ACHN (cell line): ENCODE measurements around the gene OSBPL10.
"Not testable (repeated sequence)": the region's sequence is repeated elsewhere in the genome, so short reads cannot be mapped to it uniquely, and the experiment has no call there.

Source experiments
- DNase-seq: peaks from one replicate; pipeline ENCODE4 v3.0.0-alpha.2; 2015
- in situ Hi-C: cut with HindIII; loops from 2 replicates; pipeline ENCODE4 v1.10.0; 2017; ENCODE audit warnings: low sequenced_read_pairs, low pct_ligation_motif_present, low pct_unique_long_range_greater_than_20kb

OSBPL10 gene

DNA sequence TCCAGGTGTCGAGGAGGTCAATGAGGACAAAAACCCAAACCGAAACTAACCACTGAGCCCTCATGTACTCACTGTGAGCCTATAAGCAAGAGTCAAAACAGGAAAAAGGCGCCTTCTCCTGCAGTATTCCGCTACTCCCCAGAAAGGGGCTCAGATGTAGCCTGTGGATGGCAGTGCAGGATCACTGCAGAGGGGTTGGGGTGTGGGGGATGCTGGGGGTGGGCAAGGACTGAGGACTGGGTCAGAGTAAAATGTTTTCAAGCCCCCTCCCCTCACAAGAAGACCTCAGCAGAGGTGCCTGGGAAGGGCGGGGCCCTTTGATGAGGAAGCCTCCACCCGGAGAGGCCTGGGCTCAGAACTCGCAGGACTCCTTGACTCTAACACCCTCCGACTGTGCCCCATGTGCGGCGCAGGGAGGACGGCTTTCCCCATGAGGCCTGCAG lies 170.1 kb downstream of the OSBPL10 start:
- DNase-seq: no peak
- in situ Hi-C loops: no loop called here

DNA sequence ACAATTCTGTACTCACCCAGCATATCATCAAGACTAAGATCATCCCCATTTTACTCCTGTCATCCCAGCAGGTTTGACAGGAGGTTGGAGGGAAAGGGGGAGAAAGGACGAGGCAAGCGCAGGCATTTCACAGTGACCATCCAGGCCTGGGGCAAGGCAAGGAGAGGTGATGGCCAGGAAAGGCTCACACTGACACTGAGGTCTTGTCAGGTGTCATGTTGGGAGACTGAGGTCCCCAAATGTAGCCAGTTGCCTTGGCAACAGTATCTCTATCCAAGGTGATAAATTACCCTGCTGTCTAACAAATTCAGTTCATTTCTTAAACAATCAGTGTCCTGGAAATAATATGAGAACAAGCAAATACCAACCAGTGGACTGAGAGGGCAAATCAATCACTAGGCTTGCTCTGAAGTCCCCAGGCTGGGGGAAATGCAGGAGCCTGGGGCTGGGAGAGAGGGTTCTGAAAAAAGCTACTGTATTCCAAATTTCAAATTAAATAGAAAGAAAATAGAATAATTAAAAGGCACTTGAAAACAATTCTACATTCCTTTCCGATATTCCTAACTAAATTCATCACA lies 172.8 kb downstream of the OSBPL10 start:
- in situ Hi-C loops: no loop called here
- DNase-seq: no peak

DNA sequence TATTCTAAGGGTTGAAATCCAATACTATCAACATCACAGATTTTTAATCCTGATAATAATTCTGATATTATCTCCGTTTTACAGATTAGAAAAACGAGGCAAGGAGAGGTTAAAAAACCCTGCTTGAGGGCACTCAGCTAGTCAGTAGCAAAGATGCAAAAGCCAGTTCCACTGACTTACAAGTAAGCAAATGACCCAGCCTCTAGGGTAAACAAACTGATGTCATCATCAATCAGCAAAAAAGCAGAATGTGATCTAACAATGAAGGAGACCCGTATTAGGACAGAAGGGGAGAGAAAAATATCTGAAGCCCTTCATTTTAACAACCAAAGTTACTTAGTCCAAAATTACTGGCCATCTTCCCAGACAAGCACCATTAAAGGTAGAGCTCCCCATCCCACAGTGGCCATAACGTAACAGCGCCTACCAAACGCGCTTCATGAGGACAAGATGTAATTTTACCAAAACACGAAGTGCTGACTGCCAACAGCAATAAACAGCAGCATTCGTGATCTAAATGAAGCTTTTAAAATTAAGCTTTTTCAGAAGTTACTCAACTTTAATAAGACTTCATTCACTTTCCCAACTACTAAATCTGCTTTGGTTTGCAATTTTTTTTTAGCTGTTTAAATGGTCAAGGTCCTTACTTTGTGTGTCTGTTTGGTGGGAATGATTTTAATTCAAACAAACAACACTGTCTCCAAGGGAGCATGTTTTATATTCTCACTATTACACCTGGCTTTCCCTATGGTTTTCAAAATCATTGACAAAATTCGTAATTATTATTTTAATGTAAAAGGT lies 176.6 kb downstream of the OSBPL10 start:
- DNase-seq: no peak
- in situ Hi-C loops: no loop called here

DNA sequence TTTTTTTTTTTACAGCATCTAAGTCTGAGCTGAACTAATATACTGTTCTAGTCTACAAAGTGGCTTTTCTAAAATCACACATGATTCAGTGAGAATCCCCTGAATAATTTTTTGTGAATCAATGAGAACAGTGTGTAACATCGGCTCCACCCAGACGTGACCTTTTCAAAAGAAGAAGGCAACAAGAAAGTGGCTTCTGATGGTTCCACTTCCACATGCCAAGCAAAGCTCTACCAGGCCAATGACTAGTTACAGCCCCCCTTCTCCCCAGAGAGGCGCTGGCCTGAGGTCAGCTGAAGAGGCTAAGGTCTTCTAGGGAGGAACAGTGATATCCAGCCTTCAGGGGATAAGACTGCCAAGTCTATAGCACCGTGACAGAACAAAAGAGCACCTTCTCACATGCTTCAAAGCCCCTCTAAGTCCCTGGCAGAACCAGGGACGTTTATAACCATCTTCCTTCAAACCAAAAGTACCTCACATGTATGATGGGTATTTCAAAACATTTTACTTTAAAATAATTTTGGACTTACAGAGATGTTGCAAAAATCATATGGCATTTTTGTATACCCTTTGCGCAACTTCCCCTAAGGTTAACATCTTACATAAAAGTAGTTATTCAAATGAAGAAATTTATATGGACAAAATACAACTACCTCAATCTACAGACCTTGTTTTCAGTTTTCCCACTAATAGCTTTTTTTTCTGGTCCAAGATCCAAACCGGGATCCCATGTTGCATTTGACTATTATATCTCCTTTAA lies 177.9 kb downstream of the OSBPL10 start:
- DNase-seq: no peak

DNA sequence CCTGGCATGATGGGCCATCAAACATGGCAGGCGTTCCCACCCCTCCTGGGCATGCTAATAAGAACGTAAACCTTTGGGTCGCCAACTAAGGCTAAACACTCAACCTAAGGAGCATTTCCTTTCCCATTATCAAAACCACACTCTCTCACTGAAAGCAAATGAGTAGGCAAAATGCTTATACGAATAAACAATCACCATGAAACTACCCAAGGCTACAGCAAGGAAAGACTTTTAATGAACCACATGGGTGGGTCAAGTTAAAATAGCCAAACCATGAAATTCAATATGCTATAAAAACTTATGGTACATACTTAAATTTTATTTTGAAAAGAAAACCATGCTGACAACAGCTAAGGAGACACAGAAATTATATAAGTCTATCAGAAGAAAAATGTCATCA lies 180.6 kb downstream of the OSBPL10 start:
- DNase-seq: no peak
- in situ Hi-C loops: no loop called here

More for the DNA sequence above, 177.9 kb downstream of the OSBPL10 start:
- in situ Hi-C loops: no loop called here

DNA sequence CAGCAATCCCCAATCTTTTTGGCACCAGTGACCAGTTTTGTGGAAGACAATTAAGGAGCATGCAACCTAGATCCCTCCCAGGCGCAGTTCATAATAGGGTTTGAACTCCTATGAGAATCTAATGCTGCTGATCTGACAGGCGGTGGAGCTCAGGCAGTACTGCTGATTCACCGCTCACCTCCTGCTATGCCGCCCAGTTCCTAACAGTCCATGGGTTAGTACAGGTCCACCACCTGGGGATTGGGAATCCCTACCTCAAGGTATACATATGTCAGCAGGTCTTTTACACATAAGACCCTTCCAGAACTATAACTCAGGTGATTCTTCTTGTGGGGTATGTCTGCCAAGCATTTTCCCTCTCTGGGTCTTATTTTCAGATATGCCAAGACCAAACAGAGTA lies 182.2 kb downstream of the OSBPL10 start:
- in situ Hi-C loops: no loop called here
- no peak for DNase-seq

DNA sequence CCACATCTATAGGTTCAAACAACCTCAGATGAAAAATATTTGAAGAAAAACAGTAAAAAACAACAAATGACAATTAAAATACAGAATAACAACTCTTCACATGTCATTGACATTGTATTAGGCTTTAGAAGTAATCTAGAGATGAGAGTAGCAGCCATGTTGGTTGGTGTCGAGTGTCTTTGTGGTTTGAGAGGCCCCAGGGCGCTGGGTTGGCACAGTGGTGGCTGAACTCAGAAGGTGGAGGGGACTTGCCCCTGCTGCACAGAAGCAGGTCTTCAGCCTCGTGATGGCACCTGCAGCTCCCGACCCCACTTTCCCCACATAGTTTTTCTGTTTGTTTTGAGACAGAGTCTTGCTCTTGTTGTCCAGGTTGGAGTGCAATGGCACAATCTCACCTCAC lies 187.2 kb downstream of the OSBPL10 start:
- DNase-seq: no peak
- in situ Hi-C loops: no loop called here

DNA sequence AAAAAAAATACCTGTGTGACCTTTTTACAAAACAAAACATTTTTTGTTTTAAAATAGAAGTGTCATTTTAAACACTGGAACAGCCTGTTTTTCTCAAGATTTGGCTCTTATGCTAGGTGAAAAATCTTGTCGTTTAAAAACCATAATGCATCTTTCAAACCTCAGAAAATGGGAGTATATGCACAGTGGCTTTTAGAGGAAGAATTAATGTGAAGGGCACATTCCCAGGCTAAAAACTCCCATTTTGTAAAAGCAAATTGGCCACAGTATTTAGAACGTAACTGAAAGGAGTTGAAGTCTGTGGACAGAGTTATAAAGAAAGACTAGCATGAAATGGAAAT lies 190.0 kb downstream of the OSBPL10 start:
- no peak for DNase-seq
- in situ Hi-C loops: no loop called here

DNA sequence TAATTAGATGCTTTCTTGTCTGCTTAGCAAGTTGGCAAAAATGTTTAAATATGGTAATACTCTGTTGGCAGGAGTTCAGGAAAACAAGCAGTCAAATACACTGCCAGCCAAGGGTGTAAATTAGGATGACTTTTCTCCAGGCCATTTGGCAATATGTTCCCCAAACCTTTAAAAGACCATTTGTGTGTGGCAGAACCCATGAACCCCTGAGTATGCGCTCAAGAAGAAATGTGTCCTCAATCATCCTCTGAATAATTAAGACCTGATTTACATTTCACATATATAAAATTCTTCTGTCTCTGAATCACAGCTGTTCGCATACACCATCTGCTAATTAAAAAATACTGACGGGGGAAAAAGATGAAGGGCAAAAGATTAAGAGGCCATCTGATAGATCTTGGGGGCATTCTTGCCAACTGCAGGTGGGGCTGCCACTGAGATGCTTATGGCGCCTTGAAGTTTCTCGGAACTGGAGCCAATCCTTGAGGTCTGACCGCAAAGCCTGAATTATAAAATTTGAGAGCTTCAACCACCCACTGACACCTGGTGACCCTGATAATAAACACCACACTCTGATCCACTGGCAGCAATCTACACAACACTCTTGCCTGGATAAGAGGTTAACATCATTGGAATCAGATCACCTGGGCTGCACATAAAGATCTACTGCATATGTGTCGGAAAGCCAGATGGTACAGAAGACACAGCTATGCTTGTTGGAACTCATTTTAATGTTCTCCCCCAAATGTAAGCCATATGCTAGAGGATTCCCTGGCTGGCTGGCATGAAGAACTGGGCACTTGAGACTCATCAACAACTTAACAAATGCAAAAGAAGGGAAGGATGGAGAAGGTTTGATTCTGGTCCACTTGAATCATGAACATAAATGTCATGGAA lies 190.6 kb downstream of the OSBPL10 start:
- no peak for DNase-seq
- in situ Hi-C loops: no loop called here

DNA sequence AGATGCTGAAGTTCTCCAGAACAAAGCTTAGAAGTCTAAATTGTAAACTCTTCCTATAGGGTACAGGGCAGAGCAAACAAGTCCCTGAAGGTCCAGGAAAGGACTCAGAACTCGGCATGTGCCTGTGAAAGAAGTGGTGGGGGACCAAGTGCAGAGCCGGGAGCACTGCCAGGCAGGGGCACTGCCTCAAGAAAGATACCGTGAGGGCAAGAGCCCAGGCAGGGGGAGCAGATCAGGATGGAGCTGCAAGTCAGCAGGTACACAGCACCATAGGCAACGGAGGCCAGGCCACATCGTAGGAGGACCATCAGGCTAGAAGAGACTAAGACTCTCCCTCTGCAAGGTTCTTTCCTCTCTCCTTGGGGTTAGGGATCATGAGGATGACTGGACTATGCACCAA lies 191.6 kb downstream of the OSBPL10 start:
- no peak for DNase-seq
- in situ Hi-C loops: no loop called here

DNA sequence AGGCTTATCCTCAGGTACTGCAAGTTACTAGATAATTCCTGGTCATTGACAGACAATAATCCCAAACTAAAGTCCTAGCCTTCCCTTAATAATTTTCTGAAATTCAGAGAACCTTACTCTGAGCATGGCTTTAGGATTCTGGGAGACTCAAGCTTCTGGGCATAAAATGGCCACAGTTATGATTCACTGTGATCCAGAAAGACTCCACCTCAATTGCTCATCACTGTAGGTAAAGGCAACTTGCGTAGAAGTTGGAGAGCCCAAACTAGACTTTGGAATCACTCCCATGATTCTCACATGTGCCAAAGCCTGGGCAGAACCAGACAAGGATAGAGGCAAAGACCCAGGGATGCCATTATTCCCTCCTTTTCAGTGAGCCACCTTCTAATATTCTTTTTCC lies 195.3 kb downstream of the OSBPL10 start:
- no peak for DNase-seq
- in situ Hi-C loops: no loop called here

DNA sequence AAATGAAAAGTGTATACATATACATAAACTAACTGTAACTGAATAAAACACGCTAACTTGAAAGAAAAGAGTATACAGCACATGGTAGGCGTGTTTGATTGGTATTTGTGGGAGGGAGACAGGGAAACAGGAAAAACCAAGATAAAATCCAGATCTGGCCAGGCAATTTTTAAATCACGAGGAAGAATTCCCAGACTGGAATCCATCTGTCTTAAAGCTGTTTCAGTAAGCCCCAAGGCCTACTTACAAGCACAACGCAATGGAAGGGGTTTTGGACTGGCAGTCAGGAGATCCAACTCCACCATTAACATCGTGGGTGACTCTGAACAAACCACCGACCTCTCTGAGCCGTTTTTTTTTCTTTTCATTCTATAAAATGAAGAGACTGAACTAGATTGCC lies 195.8 kb downstream of the OSBPL10 start:
- in situ Hi-C loops: no loop called here
- DNase-seq: no peak

DNA sequence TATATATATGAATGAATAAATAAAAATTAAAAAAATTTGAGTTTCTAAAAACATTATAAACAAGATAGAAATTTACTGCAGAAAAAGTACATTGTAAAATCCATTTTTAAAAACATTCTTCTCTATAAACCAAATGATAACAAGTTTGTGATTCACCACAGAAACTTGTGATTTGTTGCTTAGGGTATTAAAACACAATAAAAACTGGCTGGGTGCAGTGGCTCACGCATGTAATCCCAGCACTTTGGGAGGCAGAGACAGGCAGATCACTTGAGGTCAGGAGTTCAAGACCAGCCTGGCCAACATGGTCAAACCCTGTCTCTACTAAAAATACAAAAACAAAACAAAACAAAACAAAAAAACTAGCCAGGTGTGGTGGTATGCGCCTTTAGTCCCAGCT lies 197.2 kb downstream of the OSBPL10 start:
- in situ Hi-C loops, DNase-seq: not testable (repeated sequence)

DNA sequence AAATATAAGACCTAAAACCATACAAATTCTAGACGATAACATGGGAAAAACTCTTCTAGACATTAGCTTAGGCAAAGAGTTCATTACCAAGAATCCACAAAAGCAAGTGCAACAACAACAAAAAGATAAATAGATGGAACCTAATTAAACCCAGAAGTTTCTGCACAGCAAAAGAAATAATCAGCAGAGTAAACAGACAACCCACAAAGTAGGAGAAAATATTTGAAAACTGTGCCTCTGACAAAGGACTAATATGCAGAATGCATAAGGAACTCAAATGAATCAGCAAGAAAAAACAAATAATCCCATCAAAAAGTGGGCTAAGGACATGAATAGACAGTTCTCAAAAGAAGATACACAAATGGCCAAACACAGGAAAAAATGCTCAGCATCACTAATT lies 198.8 kb downstream of the OSBPL10 start:
- DNase-seq, in situ Hi-C loops: not testable (repeated sequence)

DNA sequence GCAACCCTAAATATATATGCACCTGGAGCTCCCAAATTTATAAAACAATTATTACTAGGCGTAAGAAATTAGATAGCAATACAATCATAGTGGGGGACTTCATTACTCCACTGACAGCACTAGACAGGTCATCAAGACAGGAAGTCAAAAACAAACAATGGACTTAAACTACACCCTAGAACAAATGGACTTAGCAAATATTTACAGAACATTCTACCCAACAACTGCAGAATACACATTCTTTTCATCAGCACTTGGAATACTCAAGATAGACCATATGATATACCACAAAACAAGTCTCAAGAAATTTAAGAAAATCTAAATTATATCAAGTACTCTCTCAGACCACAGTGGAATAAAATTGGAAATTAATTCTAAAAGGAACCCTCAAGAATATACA lies 201.5 kb downstream of the OSBPL10 start:
- in situ Hi-C loops: no loop called here

DNA sequence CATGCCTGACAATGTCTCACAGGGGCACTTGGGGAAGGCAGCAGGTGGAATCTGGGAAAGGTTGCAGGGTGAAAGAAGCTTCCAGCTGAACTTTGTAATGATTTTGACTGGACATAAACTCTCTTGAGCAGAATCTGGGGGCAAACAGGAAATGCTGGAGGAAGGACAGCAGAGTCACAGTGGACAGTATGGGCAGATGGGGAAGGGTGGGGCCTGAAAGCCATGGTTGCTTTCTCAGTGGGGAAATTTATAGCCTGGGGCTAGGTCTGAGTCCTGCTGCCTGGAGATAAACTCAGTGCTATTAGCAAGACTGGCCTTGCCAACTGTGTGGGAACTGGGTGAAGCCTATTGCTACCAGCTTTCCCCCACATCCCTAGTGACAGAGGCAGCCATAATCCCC lies 203.2 kb downstream of the OSBPL10 start:
- no peak for DNase-seq
- in situ Hi-C loops: no loop called here

More for the DNA sequence above, 201.5 kb downstream of the OSBPL10 start:
- DNase-seq: no peak

DNA sequence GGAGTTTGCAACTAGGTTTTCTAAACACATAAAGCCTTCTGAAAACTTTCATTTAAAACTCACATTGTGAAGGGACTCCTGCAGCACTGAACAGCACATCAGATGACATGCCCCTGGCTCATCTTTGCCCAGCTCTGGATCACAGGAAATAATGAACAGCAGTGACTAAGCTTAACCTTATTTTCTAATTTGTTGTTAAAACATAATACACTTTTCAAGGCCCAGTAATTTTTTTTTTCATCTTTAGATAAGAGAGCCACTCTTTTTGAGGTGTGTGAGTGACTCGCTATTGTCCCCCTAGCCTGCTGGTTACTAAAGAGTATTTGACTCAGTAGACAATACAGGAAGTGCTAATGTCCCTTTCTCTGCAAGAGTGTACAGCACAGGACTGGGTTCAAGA lies 204.0 kb downstream of the OSBPL10 start:
- in situ Hi-C loops: no loop called here
- DNase-seq: no peak

DNA sequence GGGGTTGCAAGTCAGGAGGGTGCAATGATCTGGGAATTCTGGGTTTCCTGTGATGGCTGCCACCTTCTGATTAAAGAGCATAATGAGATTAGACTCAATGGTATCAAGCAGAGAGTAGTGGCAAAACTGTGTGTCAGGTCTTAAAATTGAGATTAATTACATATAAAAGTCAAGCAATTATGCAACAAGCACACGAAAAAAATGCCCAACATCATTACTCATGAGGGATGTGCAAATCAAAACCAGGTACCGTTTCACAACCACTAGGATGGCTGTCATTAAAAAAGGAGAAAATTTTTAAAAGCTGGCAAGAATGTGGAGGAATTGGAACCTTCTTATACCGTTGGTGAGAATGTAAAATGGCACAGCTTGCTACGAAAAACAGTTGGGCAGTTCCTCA lies 205.0 kb downstream of the OSBPL10 start:
- in situ Hi-C loops: no loop called here
- DNase-seq: no peak

DNA sequence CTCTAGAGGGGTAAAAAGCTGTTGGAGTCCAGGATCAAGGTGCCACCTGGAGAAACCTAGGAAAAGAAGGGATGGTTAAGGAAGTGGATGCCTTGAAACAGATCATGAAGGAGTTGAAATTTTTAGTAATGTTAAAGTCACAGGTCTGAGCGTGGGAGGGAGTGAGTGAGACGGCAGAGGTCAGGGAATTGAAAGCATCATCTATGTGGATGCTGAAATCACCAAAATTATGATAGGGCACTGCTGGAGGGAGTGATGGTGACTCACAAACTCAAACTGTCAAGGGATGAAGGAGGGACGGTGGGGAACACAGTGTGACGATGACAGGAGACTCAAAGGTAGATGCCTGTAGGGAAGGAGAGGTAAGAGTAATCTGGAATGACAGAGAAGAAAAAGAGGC lies 205.7 kb downstream of the OSBPL10 start:
- DNase-seq: no peak
- in situ Hi-C loops: no loop called here
